Gastrocnemius medialis (tissue), 4 donors: ENCODE data around the gene WSCD1. TPM values are rescaled to one million over a fixed set of nuclear protein-coding genes. Genes with fewer than 3 reads are reported as not detected.

Experiments used
- ATAC-seq, 2 donors: fragments of 150-250 bp; one replicate each; pipeline ENCODE4 v1.9.1; 2016
- DNase-seq, 2 donors: peaks; one replicate each; pipeline ENCODE4 v3.0.0-alpha.2; 2019
- H3K27ac ChIP-seq, 4 donors: fragments of 200-600 bp; sonication (generic); 1 replicate in 1 of 4; 2 replicates in 3 of 4; pipeline ENCODE4 v1.5.1; 2016 to 2018; ENCODE audit warnings: mild to moderate bottlenecking in 2 of 4, moderate library complexity in 1 of 4
- H3K27me3 ChIP-seq, 3 donors: fragments of 200-600 bp; sonication (generic) in 2 of 3; 1 replicate in 1 of 3; 2 replicates in 2 of 3; pipeline versions ENCODE4 v1.5.1 to v1.6.0; 2016 to 2019; ENCODE audit warnings: mild to moderate bottlenecking in 1 of 3, moderate library complexity in 1 of 3
- H3K36me3 ChIP-seq, 2 donors: fragments of 200-600 bp; sonication (generic) in 1 of 2; one replicate each; pipeline ENCODE4 v1.5.1; 2017 to 2018
- H3K4me1 ChIP-seq, 2 donors: fragments of 200-600 bp; sonication (generic) in 1 of 2; one replicate each; pipeline ENCODE4 v1.5.1; 2016 to 2017; ENCODE audit warnings: mild to moderate bottlenecking in 2 of 2
- H3K4me3 ChIP-seq, 4 donors: fragments of 200-600 bp; sonication (generic) in 3 of 4; 1 replicate in 1 of 4; 2 replicates in 3 of 4; pipeline ENCODE4 v1.5.1; 2016 to 2019; ENCODE audit warnings: mild to moderate bottlenecking in 2 of 4
- H3K9me3 ChIP-seq, 3 donors: fragments of 200-600 bp; sonication (generic) in 2 of 3; 1 replicate in 1 of 3; 2 replicates in 2 of 3; pipeline ENCODE4 v1.5.1; 2016 to 2019
- POLR2A ChIP-seq, 2 donors: fragments of 450-650 bp; IDR thresholded peaks; one replicate each; pipeline ENCODE4 v1.6.1; 2017; ENCODE audit warnings: antibody characterized with exemption in 2 of 2, mild to moderate bottlenecking in 2 of 2, moderate library complexity in 2 of 2
- in situ Hi-C, 4 donors: fragments of 200-750 bp; cut with MboI; loops; one replicate each; pipeline versions ENCODE4 v1.15.0 to v1.8.0; 2017; ENCODE audit warnings: low sequenced_read_pairs in 4 of 4
- intact Hi-C: fragments of 100-400 bp; cut with DNase I; formaldehyde crosslinking; loops from one replicate; pipeline ENCODE4 v1.15.1; 2023; ENCODE audit warnings: low total_unique reads
- total RNA-seq, 4 donors: library from RNA; depleted of rRNA; stranded (reverse); fragments of >200 nt; gene quantifications; one replicate each; pipeline versions ENCODE4 v1.1.0 to v1.2.3, GENCODE V29; 2016
- TF ChIP-seq, protein P1 (sequence below), 5 experiments: fragments of 450-650 bp in 3 of 5; fragments of 200-600 bp in 2 of 5; sonication (generic) in 2 of 5; IDR thresholded peaks in 4 of 5; conservative IDR thresholded peaks in 1 of 5; 1 replicate in 4 of 5; 2 replicates in 1 of 5; pipeline ENCODE4 v1.5.1; 2016 to 2019; ENCODE audit warnings: antibody characterized with exemption in 5 of 5, mild to moderate bottlenecking in 3 of 5, moderate library complexity in 3 of 5

The WSCD1 gene
- total RNA-seq, 4 donors from 2014 or later, result 2.7 to 15.3 (median 5.9) TPM

DNA sequence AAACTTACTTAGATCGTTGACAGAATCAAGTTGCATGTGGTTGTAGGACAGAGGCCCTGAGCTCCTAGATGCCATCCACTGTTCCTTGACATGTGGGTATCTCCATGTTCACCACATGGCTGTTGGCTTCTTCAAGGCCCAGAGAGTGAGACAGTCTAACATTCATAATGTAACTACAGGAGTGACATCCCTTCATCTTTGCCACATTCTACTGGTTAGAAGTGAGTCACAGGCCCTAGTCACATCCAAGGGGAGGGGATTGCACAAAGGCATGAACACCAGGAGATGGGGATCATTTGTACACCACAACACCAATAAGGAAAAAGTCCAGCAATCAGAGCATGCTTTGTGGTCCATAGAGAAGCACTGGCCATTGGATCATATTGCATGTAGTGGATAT lies 56.6 kb downstream of the WSCD1 start:
- intact Hi-C loops (no loop called here), in situ Hi-C loops (no loop called here)
- no peaks in the 10 kb centered on the region for H3K4me1 ChIP-seq
- DNase-seq, result no peak
- TF ChIP-seq POLR2A (IDR thresholded peaks at IDR 0.05), result no peak
- TF ChIP-seq, protein P1, sequence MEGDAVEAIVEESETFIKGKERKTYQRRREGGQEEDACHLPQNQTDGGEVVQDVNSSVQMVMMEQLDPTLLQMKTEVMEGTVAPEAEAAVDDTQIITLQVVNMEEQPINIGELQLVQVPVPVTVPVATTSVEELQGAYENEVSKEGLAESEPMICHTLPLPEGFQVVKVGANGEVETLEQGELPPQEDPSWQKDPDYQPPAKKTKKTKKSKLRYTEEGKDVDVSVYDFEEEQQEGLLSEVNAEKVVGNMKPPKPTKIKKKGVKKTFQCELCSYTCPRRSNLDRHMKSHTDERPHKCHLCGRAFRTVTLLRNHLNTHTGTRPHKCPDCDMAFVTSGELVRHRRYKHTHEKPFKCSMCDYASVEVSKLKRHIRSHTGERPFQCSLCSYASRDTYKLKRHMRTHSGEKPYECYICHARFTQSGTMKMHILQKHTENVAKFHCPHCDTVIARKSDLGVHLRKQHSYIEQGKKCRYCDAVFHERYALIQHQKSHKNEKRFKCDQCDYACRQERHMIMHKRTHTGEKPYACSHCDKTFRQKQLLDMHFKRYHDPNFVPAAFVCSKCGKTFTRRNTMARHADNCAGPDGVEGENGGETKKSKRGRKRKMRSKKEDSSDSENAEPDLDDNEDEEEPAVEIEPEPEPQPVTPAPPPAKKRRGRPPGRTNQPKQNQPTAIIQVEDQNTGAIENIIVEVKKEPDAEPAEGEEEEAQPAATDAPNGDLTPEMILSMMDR (IDR thresholded peaks at IDR 0.05 in 4 of 5, conservative IDR thresholded peaks at IDR 0.05 in 1 of 5), result no peak
- no peak for ATAC-seq
- no peaks in the 10 kb centered on the region for H3K27me3 ChIP-seq
- no peaks in the 10 kb centered on the region for H3K36me3 ChIP-seq
- H3K4me3 ChIP-seq, result no peak overlapping the region
- H3K27ac ChIP-seq, result no peak overlapping the region
- H3K9me3 ChIP-seq, result peaks cover 0 to 11% (median 0%) of the 10 kb centered on the region in 3 donors

DNA sequence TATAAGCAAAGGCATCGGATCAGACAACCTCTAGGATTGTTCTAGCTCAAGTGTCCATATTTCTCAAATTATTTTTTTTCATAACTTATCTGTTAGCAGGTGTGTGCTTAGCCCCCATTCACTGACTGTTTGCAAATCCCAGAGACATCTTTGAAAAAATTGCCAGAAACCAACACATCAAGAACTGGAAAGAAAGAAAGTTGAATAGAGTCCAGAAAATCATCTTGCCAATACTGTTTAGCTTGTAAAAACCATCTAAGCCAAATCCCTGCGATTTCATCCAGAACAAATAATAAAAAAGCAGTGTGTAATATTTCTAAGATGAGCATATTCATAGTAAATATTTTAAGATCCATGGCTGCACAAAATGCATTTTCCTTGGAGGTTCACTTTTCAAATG lies 64.5 kb downstream of the WSCD1 start:
- DNase-seq (no peak), ATAC-seq (no peak)
- in situ Hi-C loops, result no loop called here
- Histone ChIP-seq H3K9me3 (no peaks in the 10 kb centered on the region), H3K4me3 (no peak overlapping the region), H3K36me3 (no peaks in the 10 kb centered on the region), H3K4me1 (no peaks in the 10 kb centered on the region), H3K27me3 (no peaks in the 10 kb centered on the region), H3K27ac (no peak overlapping the region)
- intact Hi-C loops, result no loop called here
- TF ChIP-seq POLR2A (IDR thresholded peaks at IDR 0.05), result no peak
- TF ChIP-seq, protein P1 (IDR thresholded peaks at IDR 0.05 in 4 of 5, conservative IDR thresholded peaks at IDR 0.05 in 1 of 5), result no peak

DNA sequence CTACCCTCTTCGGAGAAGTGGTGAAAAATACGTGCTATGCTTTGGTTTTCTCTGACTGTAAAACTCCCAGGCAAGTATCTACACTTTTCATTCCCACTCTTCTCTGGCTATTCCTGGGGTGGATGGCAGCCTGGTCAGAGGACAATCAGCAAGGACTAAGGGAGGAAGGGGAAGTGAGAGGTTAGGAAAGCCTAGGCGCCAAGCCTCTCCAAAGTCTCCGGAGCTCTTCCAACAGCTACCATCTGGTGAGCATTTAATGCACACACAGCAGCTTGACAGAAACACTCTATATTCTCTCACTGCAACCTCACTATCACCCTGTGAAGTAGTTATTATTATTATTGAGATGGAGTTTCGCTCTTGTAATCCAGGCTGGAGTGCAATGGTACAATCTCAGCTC lies 65.1 kb downstream of the WSCD1 start:
- TF ChIP-seq POLR2A (IDR thresholded peaks at IDR 0.05), result no peak
- TF ChIP-seq, protein P1 (IDR thresholded peaks at IDR 0.05 in 4 of 5, conservative IDR thresholded peaks at IDR 0.05 in 1 of 5), result no peak
- no peak for ATAC-seq
- no peak for DNase-seq
- in situ Hi-C loops, result no loop called here
- intact Hi-C loops, result no loop called here
- no peaks in the 10 kb centered on the region for H3K9me3 ChIP-seq
- H3K4me1 ChIP-seq, result no peaks in the 10 kb centered on the region
- H3K4me3 ChIP-seq, result no peak overlapping the region
- H3K27me3 ChIP-seq, result no peaks in the 10 kb centered on the region
- H3K36me3 ChIP-seq, result no peaks in the 10 kb centered on the region
- no peak overlapping the region for H3K27ac ChIP-seq

DNA sequence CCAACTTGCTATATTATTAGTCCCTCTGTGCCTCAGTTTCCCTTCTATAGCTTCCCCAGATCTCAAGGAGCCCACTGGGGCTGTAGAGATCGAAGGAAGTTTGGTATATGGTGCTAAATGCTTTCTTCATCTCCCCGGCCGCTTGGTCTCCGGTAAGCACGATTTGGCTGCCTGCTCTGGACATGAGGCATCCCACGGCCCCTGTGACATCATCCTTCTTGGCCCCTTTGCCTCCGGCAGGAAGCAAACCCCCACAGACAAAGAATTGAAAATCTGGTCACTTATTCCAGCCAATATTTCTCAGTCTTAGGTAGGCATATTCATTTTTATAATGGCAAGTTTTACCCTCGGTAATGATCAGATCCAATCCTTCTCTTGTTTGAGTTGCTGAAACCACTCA lies 65.8 kb downstream of the WSCD1 start:
- intact Hi-C loops, result no loop called here
- no peak for ATAC-seq

More for the DNA sequence above, 65.8 kb downstream of the WSCD1 start:
- Histone ChIP-seq H3K27me3 (no peaks in the 10 kb centered on the region), H3K9me3 (no peaks in the 10 kb centered on the region), H3K36me3 (no peaks in the 10 kb centered on the region), H3K4me1 (no peaks in the 10 kb centered on the region), H3K4me3 (no peak overlapping the region), H3K27ac (no peak overlapping the region)
- DNase-seq, result no peak
- in situ Hi-C loops, result no loop called here
- TF ChIP-seq, protein P1 (IDR thresholded peaks at IDR 0.05 in 4 of 5, conservative IDR thresholded peaks at IDR 0.05 in 1 of 5), result no peak
- no peak for TF ChIP-seq POLR2A (IDR thresholded peaks at IDR 0.05)
